Fibroblast of villous mesenchyme (primary cell): ENCODE measurements around the gene HPCAL1. TPM values are rescaled to one million over a fixed set of nuclear protein-coding genes. Genes with fewer than 3 reads are reported as not detected.

ENCODE experiments used
- DNase-seq: peaks from one replicate; pipeline ENCODE4 v3.0.0-alpha.2; 2010; ENCODE audit warnings: low read depth
- H3K4me3 ChIP-seq: 2 replicates; pipeline ENCODE4 v1.5.1; 2011; ENCODE audit warnings: low read depth, mild to moderate bottlenecking, low read length
- total RNA-seq: library from RNA; depleted of rRNA; stranded (reverse); fragments of >200 nt; gene quantifications from 2 replicates; pipeline ENCODE4 v1.2.3, GENCODE V29; 2012
- TF ChIP-seq, protein P1 (sequence below): IDR thresholded peaks from 2 replicates; pipeline ENCODE4 v1.5.1; 2012; ENCODE audit warnings: low read depth, mild to moderate bottlenecking, low read length; ENCODE audit not compliant: insufficient read depth

The HPCAL1 gene
- total RNA-seq, 1 donor: 60.0 TPM

GRCh38 chr2:10430886-10431622 is 128.3 kb downstream of the HPCAL1 start:
- H3K4me3 ChIP-seq: no peak overlapping the region
- TF ChIP-seq, protein P1, sequence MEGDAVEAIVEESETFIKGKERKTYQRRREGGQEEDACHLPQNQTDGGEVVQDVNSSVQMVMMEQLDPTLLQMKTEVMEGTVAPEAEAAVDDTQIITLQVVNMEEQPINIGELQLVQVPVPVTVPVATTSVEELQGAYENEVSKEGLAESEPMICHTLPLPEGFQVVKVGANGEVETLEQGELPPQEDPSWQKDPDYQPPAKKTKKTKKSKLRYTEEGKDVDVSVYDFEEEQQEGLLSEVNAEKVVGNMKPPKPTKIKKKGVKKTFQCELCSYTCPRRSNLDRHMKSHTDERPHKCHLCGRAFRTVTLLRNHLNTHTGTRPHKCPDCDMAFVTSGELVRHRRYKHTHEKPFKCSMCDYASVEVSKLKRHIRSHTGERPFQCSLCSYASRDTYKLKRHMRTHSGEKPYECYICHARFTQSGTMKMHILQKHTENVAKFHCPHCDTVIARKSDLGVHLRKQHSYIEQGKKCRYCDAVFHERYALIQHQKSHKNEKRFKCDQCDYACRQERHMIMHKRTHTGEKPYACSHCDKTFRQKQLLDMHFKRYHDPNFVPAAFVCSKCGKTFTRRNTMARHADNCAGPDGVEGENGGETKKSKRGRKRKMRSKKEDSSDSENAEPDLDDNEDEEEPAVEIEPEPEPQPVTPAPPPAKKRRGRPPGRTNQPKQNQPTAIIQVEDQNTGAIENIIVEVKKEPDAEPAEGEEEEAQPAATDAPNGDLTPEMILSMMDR: no peak
- DNase-seq: no peak

DNA sequence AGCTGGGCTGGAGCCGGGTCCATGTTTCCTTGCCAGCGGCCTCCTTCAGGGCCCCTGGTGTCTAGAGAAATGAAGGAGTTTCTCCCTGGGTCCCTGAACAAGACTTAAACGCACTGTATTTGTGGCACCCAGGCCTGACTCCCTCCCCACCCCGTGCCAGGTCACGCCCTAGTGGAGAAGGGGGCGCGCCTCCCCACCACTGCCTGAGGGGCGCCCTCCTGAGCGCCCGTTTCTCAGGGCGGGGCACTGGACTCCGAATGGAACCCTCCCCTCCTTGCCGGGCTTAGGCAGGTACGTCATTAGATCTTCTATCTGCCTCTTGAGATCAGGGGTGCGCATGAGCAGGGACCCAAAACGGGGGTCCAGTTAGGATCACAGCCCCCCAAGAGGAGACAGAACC is 129.1 kb downstream of the HPCAL1 start:
- DNase-seq: no peak
- TF ChIP-seq, protein P1: no peak
- H3K4me3 ChIP-seq: no peak overlapping the region

GRCh38 chr2:10432311-10433181 is 129.8 kb downstream of the HPCAL1 start:
- DNase-seq: no peak
- peak overlapping the region; percentile 48 for H3K4me3 ChIP-seq
- TF ChIP-seq, protein P1: no peak

GRCh38 chr2:10433264-10433946 is 130.7 kb downstream of the HPCAL1 start:
- no peak for DNase-seq
- TF ChIP-seq, protein P1: no peak

GRCh38 chr2:10433947-10434885 is 131.5 kb downstream of the HPCAL1 start:
- no peak overlapping the region for H3K4me3 ChIP-seq
- DNase-seq: no peak
- TF ChIP-seq, protein P1: no peak

More at GRCh38 chr2:10433264-10433946, 130.7 kb downstream of the HPCAL1 start:
- no peak overlapping the region for H3K4me3 ChIP-seq
